Measurements from ENCODE around the gene C10orf105.

C10orf105 gene

GRCh38 chr10:71714031-71714410 lies 5.6 kb downstream of the C10orf105 start:
- no peak for DNase-seq

DNA sequence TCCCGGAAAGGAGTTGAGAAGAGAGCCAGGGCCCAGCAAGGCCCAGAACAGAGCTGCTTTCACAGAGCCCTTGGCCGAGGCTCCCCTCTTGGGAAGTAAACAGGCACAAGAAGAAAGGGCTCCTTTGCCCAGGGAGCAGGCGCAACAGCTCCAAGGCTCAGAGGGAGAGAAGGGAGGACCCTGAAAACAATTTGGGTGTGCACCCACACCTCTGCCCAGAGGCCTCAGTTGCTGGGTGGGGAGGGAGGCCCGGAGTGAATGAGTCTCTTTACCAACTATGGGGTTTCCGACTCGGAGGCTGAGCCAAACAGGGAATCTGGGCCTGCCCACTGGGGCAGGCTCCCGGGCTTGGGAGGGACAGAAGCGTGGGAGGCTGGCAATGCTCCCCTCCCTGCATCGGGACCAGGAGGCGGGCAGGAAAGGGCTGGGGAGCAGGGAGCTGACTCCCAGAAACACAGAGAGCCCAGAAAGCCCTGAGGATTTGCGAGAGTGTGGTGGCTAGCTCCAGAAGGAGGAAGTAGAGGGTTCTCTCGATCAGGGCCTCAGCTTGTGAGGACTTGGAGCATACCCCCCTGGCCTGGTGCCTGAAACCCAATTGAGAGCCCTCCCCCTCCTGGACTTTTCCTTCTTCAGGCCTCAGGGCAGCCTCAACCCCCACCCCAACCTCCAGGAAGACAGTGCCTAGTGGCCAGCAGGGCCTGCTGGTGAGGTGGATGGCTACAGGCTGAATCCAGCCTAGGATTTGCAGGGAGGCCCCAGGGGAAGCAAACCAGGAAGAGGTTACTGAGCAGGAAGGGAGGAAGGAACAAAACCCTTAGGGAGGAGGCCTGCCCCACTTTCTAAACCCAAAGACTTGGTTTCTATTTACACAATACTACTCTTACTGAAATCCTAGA lies 6.2 kb downstream of the C10orf105 start:
- peak; percentile 68 for DNase-seq

GRCh38 chr10:71712572-71713134 lies 6.9 kb downstream of the C10orf105 start:
- no peak for DNase-seq

- no peak for DNase-seq
Measured at GRCh38 chr10:71712170-71712569, 7.4 kb downstream of the C10orf105 start.

- no peak for DNase-seq
Measured at GRCh38 chr10:71711052-71711623, 8.4 kb downstream of the C10orf105 start.

- DNase-seq, result no peak
Measured at GRCh38 chr10:71710519-71710918, 9.1 kb downstream of the C10orf105 start.

DNA sequence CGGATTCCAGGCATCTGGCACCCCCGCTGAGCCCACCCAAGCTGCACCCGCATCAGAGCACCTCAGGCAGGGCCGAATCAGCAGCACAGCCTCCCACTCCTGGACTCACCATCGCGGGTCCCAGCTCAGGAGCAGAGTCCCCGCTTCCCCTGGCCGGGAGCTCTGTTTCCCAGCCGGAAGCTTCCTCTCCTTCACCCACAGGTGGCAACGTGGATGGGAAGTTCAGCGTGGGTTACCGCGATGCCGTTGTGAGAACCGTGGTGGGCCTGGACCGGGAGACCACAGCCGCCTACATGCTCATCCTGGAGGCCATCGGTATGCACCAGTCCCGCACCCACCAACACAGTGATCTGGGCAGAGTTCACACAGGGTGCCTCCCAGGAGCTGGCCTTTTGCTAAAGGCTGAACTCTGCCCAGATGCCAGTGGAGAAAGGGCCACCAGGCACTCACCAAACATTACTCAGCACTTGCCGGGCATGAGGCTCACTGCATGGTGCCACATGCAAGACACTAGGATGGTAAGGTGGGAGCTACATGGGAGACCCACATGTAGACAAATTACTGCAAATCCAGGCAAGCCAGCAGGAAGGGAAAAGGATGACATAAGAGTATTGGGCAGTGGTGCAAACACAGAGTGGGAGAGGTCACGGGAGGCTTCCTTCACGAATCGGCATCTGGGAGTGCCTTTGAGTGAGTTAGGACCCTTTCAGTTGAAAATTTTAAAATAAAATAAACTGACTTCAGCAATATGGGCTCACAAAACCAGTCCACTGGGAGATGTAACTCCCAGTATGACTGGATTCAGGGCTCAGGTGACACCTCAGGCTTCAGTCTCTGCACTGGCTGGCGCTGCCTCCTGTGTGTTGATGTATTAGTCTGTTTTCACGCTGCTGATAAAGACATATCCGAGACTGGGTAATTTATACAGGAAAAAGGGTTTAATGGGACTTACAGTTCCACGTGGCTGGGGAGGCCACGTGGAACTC lies 10.4 kb downstream of the C10orf105 start:
- DNase-seq, result no peak

GRCh38 chr10:71708301-71708703 lies 11.3 kb downstream of the C10orf105 start:
- no peak for DNase-seq

DNA sequence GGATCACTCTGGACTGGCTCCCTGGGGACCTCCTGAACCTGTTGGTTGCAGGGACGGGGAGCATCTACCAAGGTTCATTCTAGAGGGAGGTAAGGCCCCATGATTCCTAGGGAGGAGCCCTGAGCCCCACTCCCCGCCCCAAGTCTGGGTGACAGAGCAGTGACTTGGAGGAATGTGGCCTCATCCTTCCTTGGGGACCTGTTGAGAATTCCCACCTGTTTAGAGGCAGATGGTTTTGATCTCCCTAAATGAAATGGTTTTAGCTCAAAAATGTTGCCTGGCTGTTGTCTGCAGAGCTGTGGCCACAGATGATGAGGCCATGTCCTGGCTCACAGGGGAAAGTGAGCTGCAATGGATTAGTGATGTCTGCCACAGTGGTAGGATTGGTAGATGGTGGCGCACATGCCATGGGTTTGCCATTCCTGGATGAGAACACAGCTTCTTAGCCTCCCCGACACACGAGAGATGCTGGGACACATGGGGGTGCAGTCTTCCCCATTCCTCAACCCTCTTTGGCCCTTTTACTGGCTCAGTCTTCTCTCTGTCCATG lies 12.3 kb downstream of the C10orf105 start:
- no peak for DNase-seq

DNA sequence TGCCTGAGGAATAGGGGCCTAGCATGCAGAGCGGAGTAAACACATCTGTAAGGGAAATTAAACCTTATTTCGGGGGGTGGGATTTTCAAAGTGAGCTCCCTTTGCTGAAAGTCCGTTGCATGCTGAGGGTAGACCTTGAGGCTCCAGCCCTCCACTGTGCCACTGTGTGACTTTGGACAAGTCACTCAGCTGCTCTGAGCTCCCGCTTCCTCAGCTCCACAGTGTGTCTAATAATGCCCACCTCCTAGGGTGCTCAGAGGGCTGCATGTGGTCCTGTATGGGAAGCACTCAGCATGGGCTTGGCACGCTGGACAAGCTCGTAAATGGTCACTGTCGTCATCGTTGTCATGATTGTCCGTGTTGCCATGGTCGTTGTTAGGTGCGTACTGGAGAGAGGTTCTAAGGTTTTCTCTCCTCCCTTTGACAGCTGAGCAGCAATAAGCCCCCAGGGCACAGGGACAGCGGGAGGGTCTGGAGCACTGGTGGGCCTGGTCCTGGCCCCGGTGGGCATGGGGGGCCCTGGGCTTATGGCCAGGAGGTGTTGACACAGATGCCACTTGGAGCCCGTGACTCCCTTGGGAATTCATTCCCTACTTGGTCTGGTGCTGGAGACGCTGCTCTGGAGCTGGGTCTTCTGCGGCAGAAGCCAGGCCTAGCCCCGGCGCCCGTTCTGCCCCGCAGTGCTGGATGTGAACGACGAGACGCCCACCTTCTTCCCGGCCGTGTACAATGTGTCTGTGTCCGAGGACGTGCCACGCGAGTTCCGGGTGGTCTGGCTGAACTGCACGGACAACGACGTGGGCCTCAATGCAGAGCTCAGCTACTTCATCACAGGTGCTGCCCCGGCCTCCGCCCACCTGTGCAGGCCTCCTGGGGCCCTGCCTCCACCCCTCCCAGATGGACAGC lies 13.1 kb downstream of the C10orf105 start:
- DNase-seq, result no peak

DNA sequence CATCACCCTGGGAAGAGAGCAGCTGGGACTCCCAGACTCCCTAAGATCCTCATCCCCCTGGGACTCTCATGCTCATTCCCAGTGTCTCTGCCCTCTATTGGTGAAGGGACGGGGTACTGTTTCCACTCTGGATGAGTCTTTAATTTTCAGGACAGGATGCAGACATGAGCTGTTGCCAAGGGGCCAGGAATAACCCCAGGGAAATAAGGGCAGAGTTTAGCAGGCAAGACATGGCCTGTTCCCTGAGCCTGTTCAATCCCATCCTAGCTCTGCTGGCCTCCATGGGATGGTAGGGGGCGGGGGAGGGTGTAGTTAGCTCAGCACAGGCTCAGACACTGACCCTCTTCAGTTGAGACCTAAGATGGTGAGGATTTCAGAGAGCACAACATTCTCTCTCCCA lies 14.0 kb downstream of the C10orf105 start:
- no peak for DNase-seq

DNA sequence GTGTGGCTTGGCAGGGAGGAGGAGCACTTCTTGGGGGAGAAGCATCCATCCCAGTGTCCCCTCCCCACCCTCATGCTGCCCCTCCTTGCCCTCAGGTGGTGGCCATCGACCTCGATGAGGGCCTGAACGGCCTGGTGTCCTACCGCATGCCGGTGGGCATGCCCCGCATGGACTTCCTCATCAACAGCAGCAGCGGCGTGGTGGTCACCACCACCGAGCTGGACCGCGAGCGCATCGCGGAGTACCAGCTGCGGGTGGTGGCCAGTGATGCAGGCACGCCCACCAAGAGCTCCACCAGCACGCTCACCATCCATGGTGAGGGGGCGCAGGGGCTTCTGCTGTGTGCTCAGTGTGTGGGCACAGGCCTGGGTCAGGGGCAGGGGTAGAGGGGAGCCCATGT lies 14.8 kb downstream of the C10orf105 start:
- DNase-seq, result no peak

- DNase-seq, result no peak
Measured at GRCh38 chr10:71703577-71703976, 16.0 kb downstream of the C10orf105 start.

GRCh38 chr10:71701496-71702132 lies 18.0 kb downstream of the C10orf105 start:
- DNase-seq, result no peak

GRCh38 chr10:71700731-71701368 lies 18.7 kb downstream of the C10orf105 start:
- no peak for DNase-seq

DNA sequence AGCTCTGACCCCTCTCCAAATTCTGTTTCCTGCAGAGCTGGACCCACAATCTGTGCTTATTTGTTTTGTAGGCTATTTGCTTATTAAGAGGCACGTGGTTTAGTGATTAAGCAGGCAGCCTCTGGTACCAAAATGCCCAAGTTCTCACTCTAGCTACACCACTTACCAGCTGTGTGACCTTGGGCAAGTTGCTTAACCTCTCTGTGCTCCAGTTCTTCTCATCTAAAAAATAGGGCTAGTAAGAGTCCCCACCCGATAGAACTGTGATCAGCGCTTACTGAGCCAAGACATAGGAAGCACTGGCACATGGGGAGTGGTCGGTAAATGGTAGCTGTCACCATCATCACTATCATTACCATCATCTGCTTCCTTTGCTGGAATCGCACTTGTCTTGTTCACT lies 20.8 kb downstream of the C10orf105 start:
- DNase-seq, result no peak

DNA sequence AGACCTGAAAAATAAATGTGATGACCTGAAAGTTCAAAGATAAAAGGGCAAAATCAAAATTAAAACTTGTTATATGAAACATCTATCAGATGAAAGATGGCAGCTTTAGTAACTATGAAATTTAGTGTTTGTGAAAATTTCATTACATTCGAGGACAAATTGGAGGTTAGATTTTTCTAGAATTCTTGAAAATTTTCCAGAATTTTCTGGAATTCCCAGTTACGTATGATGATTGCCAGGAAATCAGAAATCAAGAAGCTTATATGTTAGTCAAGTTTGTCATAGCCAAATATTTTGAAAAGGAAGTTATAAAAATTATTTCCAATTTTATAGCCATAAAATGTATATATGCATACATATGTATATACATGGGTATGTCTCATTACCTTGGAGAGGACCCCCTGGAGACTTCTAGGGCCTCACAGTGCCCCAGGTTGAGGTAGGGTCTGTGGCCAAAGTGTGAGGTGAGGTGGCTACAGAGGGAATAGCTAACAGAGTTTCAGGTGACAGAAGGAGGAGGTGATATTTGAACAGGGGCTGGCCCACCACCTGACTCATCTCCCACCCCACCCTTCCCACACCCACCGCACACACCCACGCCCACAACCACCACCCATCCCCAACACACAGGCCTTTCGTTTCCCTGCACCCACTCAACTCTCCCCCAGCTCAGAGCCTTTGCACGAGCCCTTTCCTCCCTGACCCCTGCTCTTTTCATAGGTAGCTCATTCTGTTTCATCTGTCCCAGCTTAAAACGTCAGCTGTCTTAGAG lies 21.5 kb downstream of the C10orf105 start:
- DNase-seq, result no peak

DNA sequence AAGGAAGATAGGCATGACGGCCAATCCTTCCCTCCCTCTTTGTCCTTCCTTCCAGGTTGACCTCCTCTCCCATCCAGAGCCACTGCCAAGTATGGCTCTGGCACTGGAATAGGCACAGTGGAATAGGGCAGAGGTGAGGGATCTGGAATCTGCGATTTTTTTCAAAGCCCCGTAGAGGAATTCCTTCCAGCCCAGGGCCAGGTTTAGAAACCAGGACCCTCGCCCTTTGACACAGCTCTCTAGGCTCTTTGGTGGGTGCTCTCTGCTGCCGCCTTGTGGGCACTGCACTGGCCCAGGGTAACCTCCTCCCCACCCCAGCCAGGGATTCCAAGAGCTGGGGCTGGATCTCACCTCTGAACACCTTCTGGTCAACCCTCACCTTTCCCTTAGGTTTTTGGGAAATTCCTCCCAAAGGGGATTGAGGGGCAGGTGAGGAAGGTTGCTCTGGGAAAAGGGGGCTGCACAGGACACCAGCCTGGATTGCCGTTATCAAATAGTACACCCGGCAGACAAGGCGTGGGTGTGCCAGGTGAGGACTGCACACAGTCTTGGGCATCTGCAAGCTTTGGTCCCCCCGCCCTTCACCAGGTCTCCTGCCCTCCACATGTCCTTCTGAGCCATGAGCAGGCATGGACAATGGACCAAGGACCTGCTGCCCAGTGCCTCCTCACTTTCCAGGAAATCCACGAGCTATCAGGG lies 22.8 kb downstream of the C10orf105 start:
- no peak for DNase-seq

All from GOT3 (cell line).